Activated T-helper 1 cell treated with Interleukin-2 at 50 U/mL for 16 hours (primary cell): ENCODE measurements around the gene OR6N2.

Source experiments
- DNase-seq: peaks from one replicate; pipeline ENCODE4 v3.0.0-alpha.2; 2020; ENCODE audit warnings: low read depth

The OR6N2 gene

GRCh38 chr1:158781104-158781503 is at the start of gene OR6N2:
OR6N2 (minus strand) TSS chr1:158781204; CDS start chr1:158777635, 3,569 bp downstream.
- DNase-seq: no peak

DNA sequence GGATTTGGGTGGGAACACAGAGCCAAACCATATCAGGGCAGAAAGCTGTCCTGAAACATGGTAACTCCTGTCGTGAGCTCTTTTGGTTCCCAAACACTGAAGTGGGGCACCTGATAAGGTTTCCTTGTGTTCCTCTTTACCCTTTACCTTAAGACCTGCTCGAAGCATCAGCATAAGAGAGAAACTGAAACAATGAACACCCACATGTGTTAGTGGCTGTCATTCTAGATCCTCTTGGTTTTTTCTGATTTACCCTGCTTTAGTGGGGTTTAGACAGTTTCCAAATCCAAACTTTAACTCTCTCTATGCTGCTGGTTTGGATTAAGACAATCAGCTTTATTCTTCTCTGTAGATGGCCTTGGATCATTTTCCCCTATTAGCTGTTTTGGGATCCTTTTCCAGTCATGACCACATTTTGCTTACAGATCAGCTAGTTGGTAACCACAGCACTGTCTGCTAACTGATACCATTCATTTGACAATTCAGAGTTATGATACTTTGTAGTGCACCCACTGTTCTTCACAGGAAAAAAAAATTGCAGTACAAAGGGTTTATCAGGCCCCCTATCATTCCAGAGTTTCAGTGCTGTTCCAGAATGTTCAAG is 49.2 kb upstream of the OR6N2 start:
- no peak for DNase-seq

- no peak for DNase-seq
Observed at GRCh38 chr1:158821723-158822122, 40.7 kb upstream of the OR6N2 start.

GRCh38 chr1:158819461-158820443 is 38.7 kb upstream of the OR6N2 start:
- DNase-seq: no peak

DNA sequence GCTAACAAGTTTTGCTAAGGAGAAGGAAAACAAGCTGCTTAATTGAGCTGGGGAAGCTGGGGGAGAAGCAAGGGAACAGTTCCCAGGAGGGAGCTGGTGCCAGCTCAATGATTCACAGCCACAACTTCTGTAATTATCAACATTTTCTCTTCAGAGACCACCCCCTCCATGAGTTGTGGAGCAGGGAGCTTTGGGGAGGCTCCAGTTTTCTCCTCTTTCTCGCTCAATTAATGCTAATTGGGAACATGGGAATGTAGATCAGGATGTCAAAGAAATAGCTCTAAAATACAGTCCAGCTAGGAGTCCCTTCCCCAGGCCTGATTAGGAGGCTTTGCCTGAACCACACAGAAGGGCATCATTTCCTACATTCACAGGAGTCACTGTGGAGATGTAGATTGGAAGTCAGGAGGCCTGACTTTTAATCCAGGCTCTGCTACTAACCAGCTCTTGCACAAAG is 38.0 kb upstream of the OR6N2 start:
- DNase-seq: no peak

DNA sequence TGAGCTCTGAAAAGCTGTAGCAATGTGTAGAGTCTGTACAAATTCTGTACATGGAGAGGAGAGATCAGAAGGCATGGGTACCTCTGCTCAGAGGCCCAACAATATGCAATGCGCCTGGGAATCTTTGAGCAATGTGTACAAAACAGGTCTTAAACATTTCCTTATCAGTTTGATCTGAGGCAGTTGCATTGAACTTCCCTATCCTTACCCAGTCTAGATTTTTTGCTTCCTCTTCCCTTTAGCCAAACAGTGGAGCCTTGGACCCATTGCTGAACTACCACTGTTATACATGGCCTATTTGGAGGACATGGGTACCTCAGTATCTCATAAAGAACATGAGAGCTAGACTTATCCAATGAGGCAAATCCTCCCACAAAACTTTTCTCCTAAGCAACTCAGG is 37.6 kb upstream of the OR6N2 start:
- DNase-seq: no peak

DNA sequence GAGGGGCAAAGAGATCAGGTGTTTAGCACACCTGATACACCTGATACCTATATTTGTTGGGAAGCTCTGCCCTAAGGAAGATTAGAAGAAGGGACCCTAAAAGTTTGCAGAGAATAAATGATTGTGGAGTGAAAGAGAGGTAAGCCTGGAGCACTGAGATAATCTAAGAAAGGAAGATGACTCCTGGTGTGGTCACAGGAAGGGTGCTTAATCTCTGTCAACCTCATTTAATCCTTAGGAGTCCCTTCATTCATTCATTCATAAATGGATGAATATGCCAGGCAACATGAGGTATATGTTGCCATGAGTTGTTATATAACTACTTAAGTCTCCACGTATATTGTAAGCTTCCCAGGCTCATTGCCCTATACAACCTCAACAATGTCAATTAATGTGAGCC is 34.0 kb upstream of the OR6N2 start:
- no peak for DNase-seq

- no peak for DNase-seq
Observed at GRCh38 chr1:158813164-158813563, 32.2 kb upstream of the OR6N2 start.

DNA sequence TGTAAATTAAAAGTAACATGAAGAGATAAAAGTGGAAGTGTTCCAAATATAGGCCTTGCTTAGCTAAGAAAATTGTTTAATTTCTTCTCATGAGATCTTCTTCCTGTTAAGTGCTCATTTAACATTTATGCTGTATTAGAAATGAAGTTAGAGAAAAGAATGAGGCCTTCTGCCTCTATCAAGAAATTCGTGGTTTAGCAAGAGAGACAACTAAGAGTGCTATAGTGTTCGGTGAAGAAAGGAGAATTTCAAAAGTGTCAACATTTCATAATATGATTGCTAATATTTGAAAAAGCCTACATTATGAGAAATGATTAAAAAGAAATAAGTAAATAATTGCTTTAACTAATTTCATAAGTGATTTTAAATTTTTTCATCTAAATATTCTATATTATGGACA is 31.3 kb upstream of the OR6N2 start:
- DNase-seq: no peak

DNA sequence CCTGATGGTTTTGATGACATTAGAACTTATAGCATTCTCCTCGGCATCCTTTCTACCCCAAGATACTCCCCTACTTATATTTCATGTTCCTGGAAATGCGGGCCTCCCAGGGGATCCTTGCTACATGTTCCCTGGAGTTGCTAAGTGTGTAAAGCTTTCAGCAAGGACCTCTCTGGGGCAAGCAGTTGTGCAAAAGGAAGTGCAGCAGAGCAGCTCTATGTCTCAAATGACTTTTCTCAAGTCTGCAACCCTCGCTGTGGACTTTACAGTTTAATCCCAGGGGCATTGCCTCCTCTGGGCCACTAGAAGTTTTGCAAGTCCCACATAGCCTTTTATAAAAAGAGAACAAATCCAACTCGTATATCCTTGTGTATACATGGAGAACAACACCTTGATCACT is 29.3 kb upstream of the OR6N2 start:
- DNase-seq: no peak

- no peak for DNase-seq
Observed at GRCh38 chr1:158809862-158810261, 28.9 kb upstream of the OR6N2 start.

DNA sequence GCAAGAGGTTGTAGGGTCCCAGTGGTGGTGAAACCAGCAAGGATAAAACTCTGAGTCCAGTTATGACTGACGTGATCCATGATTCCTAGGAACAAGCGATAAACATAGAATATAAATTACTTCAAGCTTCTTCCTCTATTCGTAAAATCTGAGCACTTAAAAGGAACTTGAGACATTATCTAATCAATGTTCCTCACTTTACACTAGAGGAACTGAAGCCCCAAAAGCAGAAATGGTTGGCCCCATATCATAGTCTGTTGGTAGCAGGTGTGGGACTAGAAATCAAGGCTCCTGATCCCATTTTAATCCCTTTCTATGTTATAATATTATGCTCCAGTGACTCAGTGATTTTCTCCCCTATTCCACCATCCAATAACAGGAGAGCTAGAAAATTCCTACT is 28.3 kb upstream of the OR6N2 start:
- no peak for DNase-seq

GRCh38 chr1:158806916-158807536 is 26.0 kb upstream of the OR6N2 start:
- no peak for DNase-seq

- no peak for DNase-seq
Observed at GRCh38 chr1:158803678-158804077, 22.7 kb upstream of the OR6N2 start.

- no peak for DNase-seq
Observed at GRCh38 chr1:158801396-158801795, 20.4 kb upstream of the OR6N2 start.

DNA sequence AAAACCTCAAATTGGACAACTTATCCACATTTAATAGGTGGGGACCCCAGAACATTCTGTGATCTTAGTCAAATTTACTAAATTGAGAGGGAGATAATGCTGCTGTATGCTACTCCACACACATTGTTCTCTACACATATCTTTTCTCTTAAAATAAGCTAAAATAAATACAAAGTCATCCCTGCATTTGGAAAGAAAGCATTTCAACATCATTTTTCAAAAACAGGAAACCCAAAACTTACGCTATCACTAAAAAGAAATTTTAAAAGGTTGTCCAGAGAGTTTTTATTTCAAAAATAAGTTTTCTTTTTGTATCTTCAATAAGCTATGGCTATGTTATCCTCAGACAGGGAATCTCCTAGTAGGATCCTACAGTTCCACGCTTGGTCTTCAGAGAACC is 19.5 kb upstream of the OR6N2 start:
- no peak for DNase-seq

DNA sequence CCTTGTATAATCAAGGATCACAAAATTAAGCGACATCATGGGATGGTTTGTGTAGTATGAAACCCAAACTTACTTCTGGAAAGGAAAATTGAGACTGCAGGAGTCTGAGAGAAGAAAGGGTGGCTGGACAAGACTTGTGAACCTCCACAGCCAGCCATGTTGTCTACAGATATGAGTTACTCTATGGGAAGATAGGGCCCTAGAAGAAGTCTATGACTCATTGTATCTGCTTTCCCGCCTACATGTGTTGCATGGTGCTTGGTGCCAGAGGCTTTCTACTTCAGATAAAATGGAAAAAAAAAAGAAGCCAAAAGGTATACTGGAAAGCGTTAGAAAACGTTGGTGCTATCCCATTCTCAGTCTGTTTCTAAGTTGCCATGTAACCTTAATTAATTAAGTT is 18.7 kb upstream of the OR6N2 start:
- no peak for DNase-seq

DNA sequence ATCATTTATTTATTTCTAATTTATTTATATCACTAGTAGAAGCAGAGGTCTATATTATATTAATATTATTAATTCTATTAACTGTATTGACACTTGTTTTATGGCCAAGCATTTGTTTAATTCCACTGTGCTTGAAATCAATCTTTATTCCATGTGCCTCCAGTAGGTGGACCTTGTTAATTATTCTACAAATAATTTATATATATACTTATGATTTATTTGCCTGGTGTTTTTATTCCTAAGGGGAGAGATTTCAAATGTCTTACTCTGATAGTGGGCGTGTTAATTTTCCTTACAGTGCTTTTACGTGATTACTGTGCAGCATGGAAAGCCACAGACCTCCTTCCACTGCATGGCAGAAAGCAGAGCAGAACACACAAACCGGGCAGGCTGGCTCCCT is 17.5 kb upstream of the OR6N2 start:
- no peak for DNase-seq

- no peak for DNase-seq
Observed at GRCh38 chr1:158794247-158794646, 13.2 kb upstream of the OR6N2 start.

GRCh38 chr1:158793604-158794003 is 12.6 kb upstream of the OR6N2 start:
- no peak for DNase-seq

GRCh38 chr1:158771950-158772866 is 8.8 kb downstream of the OR6N2 start, which contains the start of gene OR6N1:
OR6N1 (minus strand) TSS chr1:158772195; CDS start chr1:158766682, 5,513 bp downstream.
- no peak for DNase-seq

GRCh38 chr1:158754420-158754819 is 26.6 kb downstream of the OR6N2 start, which contains the start of gene OR6K6:
OR6K6 (plus strand) TSS chr1:158754720; CDS start chr1:158754888, 168 bp downstream.
- no peak for DNase-seq
